GM12891 (cell line): ENCODE measurements around the gene RIN3. TPM values are rescaled to one million over a fixed set of nuclear protein-coding genes. Genes with fewer than 3 reads are reported as not detected.

Source experiments
- DNase-seq: peaks from one replicate; pipeline ENCODE4 v3.0.0; 2011; ENCODE audit warnings: low spot score; ENCODE audit not compliant: insufficient read length
- FAIRE-seq: peaks from 2 replicates; lab custom pipeline; 2011; peaks lifted over from hg19 to GRCh38; lab: Jason Lieb, UNC
- PAX5 ChIP-seq: IDR thresholded peaks from 2 replicates; pipeline ENCODE4 v1.6.1; 2011; ENCODE audit warnings: low read length, moderate library complexity, mild to moderate bottlenecking; ENCODE audit not compliant: insufficient read depth, severe bottlenecking
- POLR2A ChIP-seq: IDR thresholded peaks from 2 replicates; pipeline ENCODE4 v1.6.1; 2011; ENCODE audit warnings: low read depth, low read length, control low read depth
- POLR2AphosphoS5 ChIP-seq: IDR thresholded peaks from 2 replicates; pipeline ENCODE4 v1.6.1; 2011; ENCODE audit warnings: low read depth, low read length, control low read depth
- POU2F2 ChIP-seq: IDR thresholded peaks from 2 replicates; pipeline ENCODE4 v1.6.1; 2011; ENCODE audit warnings: low read depth, mild to moderate bottlenecking, control low read depth, low read length, moderate library complexity
- SPI1 ChIP-seq: IDR thresholded peaks from 2 replicates; pipeline ENCODE4 v1.6.1; 2011; ENCODE audit warnings: low read depth, low read length, control low read depth
- TAF1 ChIP-seq: IDR thresholded peaks from 2 replicates; pipeline ENCODE4 v1.6.1; 2011; ENCODE audit warnings: low read depth, low read length, control low read depth
- polyA plus RNA-seq: library from polyadenylated mRNA; unstranded; fragments of >200 nt; gene quantifications from one replicate; pipeline ENCODE4 v1.2.1, GENCODE V29; 2012; ENCODE audit warnings: low read depth, missing spikeins, inconsistent platforms; ENCODE audit not compliant: missing spikeins

The RIN3 gene, protein sequence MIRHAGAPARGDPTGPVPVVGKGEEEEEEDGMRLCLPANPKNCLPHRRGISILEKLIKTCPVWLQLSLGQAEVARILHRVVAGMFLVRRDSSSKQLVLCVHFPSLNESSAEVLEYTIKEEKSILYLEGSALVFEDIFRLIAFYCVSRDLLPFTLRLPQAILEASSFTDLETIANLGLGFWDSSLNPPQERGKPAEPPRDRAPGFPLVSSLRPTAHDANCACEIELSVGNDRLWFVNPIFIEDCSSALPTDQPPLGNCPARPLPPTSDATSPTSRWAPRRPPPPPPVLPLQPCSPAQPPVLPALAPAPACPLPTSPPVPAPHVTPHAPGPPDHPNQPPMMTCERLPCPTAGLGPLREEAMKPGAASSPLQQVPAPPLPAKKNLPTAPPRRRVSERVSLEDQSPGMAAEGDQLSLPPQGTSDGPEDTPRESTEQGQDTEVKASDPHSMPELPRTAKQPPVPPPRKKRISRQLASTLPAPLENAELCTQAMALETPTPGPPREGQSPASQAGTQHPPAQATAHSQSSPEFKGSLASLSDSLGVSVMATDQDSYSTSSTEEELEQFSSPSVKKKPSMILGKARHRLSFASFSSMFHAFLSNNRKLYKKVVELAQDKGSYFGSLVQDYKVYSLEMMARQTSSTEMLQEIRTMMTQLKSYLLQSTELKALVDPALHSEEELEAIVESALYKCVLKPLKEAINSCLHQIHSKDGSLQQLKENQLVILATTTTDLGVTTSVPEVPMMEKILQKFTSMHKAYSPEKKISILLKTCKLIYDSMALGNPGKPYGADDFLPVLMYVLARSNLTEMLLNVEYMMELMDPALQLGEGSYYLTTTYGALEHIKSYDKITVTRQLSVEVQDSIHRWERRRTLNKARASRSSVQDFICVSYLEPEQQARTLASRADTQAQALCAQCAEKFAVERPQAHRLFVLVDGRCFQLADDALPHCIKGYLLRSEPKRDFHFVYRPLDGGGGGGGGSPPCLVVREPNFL
- polyA plus RNA-seq: 7.6 TPM

GRCh38 chr14:92513204-92513965, at the start of gene RIN3:
RIN3 (plus strand) TSS chr14:92513781; CDS start chr14:92513933, 152 bp downstream.
- peak; percentile 64 for DNase-seq
- TF ChIP-seq POLR2AphosphoS5 (no peak), PAX5 (no peak), POLR2A (no peak), SPI1 (no peak), TAF1 (no peak), POU2F2 (no peak)
- no peak for FAIRE-seq

GRCh38 chr14:92464156-92464555, 49.4 kb upstream of the RIN3 start:
- FAIRE-seq: no peak
- TF ChIP-seq TAF1 (no peak), POLR2AphosphoS5 (no peak), POU2F2 (no peak), SPI1 (no peak), POLR2A (no peak), PAX5 (no peak)
- DNase-seq: no peak

- no peak for DNase-seq
- FAIRE-seq: no peak
- TF ChIP-seq POLR2AphosphoS5 (no peak), SPI1 (no peak), POLR2A (no peak), TAF1 (no peak), PAX5 (no peak), POU2F2 (no peak)
Measured at GRCh38 chr14:92464716-92465115, 48.9 kb upstream of the RIN3 start.

- FAIRE-seq (no peak), DNase-seq (no peak)
- TF ChIP-seq SPI1 (no peak), PAX5 (no peak), POLR2AphosphoS5 (no peak), POLR2A (no peak), TAF1 (no peak), POU2F2 (no peak)
Measured at GRCh38 chr14:92465353-92466055, 48.1 kb upstream of the RIN3 start.

DNA sequence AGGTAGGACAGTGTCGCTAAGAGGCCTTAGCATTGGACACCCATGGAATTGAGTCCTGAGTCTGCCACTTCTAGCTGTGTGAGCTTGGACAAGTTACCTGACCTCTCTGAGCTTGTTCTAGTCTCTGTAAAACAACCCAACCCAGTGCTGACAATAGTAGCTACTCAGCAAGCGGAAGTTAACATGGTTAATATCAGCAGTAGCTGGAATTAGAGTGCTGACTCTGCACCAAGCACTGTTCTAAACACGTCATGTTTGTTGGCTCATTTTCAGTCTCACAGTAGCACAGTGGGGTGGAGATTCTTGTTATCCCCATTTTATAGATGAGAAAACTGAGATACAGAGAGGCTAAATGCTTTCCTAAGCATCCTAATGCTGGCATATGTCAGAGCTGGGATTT, 47.5 kb upstream of the RIN3 start:
- no peak for TF ChIP-seq POLR2A
- no peak for TF ChIP-seq TAF1
- TF ChIP-seq POLR2AphosphoS5: no peak
- TF ChIP-seq POU2F2: no peak
- TF ChIP-seq PAX5: no peak
- TF ChIP-seq SPI1: no peak
- FAIRE-seq: no peak
- no peak for DNase-seq

- FAIRE-seq (no peak), DNase-seq (no peak)
- TF ChIP-seq POLR2A (no peak), POLR2AphosphoS5 (no peak), TAF1 (no peak), SPI1 (no peak), PAX5 (no peak), POU2F2 (no peak)
Measured at GRCh38 chr14:92469515-92469914, 44.1 kb upstream of the RIN3 start.

- FAIRE-seq: no peak
- no peak for DNase-seq
- TF ChIP-seq TAF1 (no peak), POLR2A (no peak), POU2F2 (no peak), SPI1 (no peak), PAX5 (no peak), POLR2AphosphoS5 (no peak)
Measured at GRCh38 chr14:92470215-92470614, 43.4 kb upstream of the RIN3 start.

DNA sequence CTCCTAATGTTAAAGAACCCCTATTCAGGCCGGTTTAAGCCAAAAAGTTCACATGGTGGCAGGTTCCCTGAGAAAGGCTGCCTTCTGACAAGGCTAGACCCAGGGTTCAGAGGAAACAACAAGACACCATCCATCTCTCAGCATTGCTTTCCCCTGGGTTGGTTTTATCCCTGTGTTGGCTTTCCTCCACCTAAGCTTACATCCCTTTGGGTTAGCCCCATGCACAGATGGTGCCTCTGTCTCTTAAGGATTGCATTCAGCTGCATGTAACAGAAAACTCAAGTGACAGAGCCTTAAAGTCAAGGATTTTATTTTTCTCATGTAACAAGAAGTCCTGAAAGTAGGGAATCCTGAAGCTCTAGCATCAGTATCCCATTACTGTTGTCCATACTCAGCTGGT, 42.8 kb upstream of the RIN3 start:
- TF ChIP-seq POLR2A (no peak), SPI1 (no peak), POU2F2 (no peak), PAX5 (no peak), TAF1 (no peak), POLR2AphosphoS5 (no peak)
- no peak for DNase-seq
- no peak for FAIRE-seq
